Stimulated activated naive CD8-positive, alpha-beta T cell treated with anti-CD3 and anti-CD28 coated beads, Interleukin-15, Interleukin-2, amounts not matched to agents 100 U/mL and 50 U/mL, for 24 hours (primary cell): ENCODE results near the gene DBET.
"Not testable (repeated sequence)": the region's sequence is repeated elsewhere in the genome, so short reads cannot be mapped to it uniquely, and the experiment has no call there.

ENCODE experiments used
- ATAC-seq: fragments of 150-1000 bp; cut with Tn5 transposase; one replicate; pipeline ENCODE4 v1.10.0; 2021
- DNase-seq: peaks from one replicate; pipeline ENCODE4 v3.0.0; 2021

DBET gene

DNA sequence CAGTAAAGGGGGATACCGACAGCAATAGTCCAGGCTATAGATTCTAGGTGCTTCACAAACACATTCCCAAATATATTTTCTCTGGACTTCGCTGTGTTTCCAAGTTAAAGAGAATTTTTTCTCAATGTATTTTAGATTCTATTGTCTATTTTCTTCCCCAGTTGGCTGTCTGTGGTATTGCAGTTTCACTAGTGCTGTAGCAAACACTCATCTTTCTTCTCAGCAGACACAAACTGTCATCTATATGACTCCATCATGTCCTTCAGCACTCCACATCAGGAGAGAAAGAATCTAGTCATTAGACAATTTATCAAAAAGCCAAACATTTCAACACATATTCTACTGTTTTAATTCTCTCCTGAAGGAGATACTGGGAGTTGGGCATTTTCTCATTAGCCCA lies at the start of gene DBET:
DBET (plus strand) TSS at position 161 of the 400 bp plus-strand sequence.
- DNase-seq, ATAC-seq: not testable (repeated sequence)

DNA sequence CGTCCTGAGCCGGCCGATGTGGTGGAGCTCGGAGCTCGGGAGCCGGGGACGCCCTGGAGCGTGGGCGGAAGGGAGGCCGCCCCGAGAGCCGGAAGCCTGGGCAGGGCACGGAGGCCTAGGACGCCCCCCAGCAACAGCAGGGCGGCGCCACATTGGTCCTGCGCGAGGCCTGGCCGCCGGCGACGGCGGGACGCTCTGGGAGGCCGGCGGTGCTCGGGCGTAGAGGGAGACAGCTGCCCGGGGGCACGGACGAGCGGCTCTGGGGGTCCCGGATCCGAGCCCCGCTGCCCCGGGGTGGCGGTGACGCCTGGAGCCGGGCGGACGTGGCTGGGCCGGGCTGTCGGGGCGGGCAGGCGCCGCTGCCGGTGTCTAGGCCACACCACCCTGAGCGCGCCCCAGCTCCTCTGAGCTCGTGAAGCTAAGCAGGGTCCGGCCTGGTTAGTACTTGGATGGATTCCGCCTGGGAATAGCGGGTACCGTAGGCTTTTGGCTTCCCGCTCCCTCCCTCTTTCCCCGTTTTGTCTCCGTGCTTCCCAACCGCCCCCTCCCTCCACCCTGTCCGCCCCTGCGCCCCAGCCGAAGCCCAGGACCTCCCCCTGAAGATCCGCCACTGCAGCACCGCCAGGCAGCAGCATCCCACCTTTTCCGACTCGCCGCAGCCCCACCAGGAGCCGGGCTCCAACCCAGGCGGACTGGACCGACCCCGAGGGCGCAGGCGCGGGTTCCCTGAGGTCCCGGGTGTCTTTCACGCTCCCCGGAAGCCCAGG lies 49.3 kb upstream of the DBET start:
- DNase-seq (no peak), ATAC-seq (peak; percentile 61)

- DNase-seq (no peak), ATAC-seq (no peak)
Observed at GRCh38 chr4:190015538-190016368, 48.5 kb upstream of the DBET start.

DNA sequence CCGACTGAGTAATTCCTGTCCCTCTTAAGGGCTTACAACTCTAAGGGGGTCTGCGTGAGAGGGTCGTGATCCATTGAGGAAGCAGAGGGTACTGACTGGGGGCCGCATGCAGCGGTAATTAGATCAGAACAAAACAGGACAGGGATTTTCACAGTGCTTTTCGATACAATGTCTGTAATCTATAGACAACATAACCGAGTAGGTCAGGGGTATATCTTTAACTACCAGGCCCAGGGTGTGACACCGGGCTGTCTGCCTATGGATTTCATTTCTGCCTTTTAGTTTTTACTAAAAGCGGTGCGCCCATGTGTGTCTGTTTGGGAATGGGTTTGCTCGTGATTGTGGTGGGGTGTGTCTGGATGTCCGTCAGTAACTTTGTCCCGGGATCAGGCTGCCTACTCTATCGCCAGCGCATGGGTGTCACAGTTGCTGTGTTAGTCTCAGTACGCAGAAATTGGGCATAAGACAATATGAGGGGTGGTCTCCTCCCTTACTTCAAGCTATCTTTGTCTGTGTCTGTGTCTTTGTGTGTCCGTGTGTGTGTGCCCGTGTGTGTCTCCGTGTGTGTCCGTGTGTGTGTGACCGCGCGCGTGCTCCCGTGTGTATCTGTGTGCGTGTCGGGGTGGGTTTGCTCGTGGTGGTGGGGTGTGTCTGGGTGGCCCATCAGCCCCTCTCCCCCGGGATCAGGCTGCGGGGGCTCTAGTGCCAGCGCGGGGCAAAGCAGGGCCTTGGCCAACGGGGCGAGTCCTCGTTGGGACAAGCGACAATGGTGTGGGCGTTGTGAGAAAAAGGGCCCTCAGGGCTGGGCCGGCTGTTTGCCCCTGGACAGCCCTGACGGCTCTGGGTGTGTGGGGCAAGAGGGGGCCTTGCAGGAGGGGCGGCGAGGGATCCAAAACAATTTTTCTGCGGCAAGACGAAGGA lies 47.7 kb upstream of the DBET start:
- no peak for DNase-seq
- ATAC-seq = no peak

DNA sequence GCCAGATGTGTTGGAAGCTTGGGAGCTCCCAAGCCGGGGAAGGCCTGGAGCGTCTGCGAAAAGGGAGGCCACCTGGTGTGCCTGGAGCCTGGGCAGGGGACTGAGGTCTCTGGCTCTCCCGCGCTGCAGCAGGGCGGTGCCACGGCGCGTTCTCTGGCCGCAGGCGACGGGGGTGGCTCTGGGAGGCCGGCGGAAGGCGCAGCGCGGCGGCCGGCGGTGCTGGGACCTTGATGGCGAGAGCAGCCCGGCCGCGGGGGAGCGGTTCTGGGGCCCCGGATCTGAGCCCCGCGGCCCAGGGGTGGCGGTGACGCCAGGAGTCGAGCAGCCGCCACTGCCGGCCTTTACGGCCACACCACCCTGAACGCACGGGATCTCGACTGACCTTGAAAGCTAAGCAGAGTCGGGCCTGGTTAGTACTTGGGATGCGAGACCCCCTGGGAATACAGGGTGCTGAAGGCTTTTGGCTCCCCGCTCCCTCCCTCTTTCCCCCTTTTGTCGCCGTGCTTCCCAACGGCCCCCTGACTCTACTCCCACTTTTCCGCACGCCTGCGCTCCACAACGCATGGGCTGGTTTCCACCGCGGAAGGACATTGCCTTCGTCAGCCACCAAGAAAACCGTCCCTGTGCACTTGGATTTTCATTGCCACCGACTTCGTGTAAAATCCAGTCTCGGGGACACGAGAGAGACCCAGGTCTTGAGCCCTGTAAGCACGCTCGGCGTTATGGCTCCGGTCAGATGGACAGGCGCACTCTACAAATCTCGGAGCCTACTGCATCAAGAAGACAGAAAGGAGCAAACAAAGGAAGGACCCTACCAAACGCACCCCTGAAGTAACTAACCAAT lies 46.7 kb upstream of the DBET start:
- DNase-seq = no peak
- no peak for ATAC-seq

- DNase-seq (no peak), ATAC-seq (no peak)
Observed at GRCh38 chr4:190018201-190018920, 45.9 kb upstream of the DBET start.

GRCh38 chr4:190019023-190019858 lies 45.1 kb upstream of the DBET start:
- DNase-seq (no peak), ATAC-seq (no peak)

DNA sequence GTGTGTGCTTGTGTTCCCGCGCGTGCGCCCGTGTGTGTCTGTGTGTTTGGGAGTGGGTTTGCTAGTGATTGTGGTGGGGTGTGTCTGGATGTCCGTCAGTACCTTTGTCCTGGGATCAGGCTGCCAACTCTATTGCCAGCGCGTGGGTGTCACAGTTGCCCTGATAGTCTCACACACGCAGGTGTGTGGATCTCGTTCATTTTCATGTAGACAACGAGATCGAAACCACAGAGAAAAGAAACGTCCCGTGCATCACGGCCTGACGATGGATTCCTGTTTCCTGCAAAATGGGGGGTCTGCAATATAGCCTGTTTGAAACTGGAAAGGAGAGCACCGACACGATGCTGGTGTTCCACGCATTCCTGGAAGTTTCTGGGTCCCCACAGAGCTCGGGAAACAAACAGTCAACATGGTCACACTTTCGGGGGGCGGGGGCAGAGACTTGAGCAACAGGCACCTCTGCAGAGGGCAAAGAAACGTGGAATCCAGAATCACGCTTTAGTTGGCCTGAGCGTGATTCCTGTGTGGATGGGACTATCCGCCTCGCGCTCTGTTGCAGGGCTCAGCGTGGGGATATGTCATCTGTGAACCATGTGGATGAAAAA lies 44.3 kb upstream of the DBET start:
- ATAC-seq, DNase-seq: not testable (repeated sequence)

GRCh38 chr4:190020790-190021717 lies 43.2 kb upstream of the DBET start:
- DNase-seq (peak; percentile 25), ATAC-seq (no peak)

DNA sequence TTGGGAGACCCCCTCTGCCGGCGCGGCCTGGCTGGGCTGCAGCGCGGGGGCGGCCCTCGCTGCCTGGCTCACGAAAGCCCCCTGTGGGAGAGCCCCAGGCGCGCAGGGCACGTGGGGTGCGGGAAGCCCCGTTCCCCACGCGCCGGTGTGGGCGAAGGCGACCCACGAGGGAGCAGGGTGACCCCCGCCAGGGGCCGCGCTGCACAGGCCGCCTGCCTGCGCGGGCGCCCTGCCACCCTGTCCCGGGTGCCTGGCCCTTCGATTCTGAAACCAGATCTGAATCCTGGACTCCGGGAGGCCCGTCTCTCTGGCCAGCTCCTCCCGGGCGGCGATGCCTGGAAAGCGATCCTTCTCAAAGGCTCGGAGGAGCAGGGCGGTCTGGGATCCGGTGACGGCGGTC lies 42.3 kb upstream of the DBET start:
- not testable (repeated sequence) for ATAC-seq, DNase-seq

DNA sequence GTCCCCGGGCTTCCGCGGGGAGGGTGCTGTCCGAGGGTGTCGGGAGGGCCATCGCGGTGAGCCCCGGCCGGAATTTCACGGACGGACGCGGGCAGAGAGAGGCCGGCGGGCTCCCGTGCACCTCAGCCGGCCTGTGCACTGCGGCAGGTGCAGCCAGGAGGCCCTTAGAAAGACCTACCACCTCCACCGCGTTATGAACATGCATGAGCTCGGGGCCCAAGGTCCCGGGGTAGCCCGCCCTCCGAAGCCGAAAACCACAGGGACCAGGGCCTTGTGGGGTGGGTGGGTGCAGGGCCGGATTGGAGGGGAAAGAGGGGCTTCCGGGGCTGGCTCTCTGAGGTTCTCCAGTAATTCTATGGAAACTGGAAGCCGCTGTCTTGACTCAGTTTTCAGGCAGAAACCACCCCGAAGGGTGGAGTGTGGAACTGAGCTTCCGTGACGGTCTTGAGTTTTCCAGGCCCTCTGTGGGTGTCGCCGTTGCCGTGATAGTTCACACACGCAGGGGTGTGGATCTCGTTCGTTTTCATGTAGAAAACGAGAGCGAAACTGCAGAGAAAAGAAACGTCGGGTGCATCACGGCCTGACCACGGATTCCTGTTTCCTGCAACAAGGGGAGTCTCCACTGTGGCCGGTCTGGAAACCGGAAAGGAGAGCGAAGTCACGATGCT lies 41.6 kb upstream of the DBET start:
- peak; percentile 44 for ATAC-seq
- DNase-seq = not testable (repeated sequence)

- not testable (repeated sequence) for ATAC-seq
Observed at GRCh38 chr4:190027156-190027555, 37.1 kb upstream of the DBET start, which contains the start of gene FRG2. Gene FRG2 (minus strand): TSS chr4:190027256. CDS start chr4:190027204, 52 bp downstream.

DNA sequence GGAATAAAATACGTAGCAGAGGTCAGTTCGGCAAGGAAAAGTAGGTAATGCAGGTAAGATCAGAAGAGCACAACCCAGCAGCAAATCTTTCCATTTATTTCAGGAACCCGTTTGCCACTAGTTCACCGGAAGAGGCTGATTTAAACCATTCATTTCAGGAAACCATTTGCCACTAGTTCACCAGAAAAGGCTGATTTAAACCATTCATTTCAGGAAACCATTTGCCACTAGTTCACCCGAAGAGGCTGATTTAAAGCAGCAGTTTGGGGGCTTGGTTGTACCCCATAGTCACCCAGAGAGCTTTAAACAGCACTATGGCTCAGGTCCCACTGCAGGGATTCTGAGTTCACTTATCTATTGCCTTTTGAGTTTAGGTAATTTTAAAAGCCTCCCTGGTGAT lies 33.0 kb upstream of the DBET start:
- not testable (repeated sequence) for DNase-seq, ATAC-seq

More at GRCh38 chr4:190027156-190027555, 37.1 kb upstream of the DBET start, which contains the start of gene FRG2:
- not testable (repeated sequence) for DNase-seq

- ATAC-seq = peak; percentile 61
- not testable (repeated sequence) for DNase-seq
Observed at GRCh38 chr4:190037704-190038388, 26.5 kb upstream of the DBET start.

DNA sequence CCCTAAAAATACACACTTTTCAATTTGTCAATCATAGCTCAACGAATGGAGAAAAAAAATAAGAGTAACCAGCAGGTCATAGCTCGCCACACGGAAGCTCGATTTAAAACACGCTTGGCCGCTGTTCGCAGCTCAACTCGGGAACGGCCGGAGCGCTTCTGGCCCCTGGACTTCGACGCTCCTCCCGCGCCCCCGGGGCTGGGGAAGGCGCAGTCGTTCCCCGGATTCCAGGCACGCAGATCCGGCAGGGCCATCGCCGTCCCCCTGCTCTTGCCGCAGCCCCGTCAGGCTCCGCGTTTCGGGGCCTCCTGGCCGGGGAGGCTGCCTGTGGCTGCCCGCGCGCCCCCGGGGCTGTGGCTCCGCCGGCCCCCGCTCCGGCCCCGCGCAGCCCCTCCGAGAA lies 23.4 kb upstream of the DBET start:
- not testable (repeated sequence) for ATAC-seq, DNase-seq

- not testable (repeated sequence) for ATAC-seq, DNase-seq
Observed at GRCh38 chr4:190047627-190048026, 16.7 kb upstream of the DBET start.
